HG03432 (cell line): Measurements from ENCODE around the gene DBF4B.

ENCODE experiments used
- ATAC-seq: cut with Tn5 transposase; IDR thresholded peaks from one replicate; pipeline ENCODE4 v1.9.1; 2021; ENCODE audit warnings: mild to moderate bottlenecking, moderate library complexity; ENCODE audit not compliant: unreplicated experiment

The DBF4B gene

DNA sequence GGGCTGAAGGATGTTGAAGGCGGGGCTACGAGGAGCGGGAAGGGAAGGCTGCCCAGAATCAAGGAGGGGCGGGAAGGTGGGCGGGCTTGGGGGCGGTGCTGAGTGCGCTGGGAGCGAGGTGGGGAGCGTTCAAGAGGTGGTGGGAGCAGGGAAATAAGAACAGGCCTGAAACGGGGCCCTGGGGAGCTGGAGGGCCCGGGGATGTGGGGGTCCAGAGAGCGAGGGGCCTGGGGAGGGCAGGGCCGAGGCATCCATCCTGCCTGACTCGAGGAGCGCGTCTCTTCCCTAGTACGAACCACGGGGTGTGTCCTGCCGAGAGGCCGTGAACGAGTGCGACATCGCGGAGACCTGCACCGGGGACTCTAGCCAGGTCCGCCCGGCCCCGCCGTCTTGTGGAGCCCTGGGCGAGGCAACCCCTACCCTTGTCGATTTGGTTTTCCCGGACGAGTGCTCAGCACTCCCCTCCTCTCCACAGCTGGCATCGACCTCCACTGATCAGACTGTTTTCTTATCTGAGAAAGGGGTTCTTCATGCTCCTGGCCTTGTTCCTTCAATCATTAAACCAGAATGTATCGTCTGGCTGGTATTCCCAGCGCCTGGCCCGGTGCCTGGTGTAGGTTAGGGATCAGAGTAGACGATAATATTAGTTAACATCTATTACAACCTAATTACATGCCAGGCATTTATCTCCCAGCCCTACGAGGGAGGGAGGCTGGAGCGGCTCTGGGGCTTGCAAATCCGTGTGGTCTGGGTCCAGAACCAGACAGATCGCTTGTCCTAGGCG is 67.6 kb downstream of the DBF4B start:
- ATAC-seq: no peak

- ATAC-seq: no peak
Observed at GRCh38 chr17:44776628-44777393, 68.3 kb downstream of the DBF4B start.

GRCh38 chr17:44777394-44778348 is 69.2 kb downstream of the DBF4B start:
- ATAC-seq: no peak

DNA sequence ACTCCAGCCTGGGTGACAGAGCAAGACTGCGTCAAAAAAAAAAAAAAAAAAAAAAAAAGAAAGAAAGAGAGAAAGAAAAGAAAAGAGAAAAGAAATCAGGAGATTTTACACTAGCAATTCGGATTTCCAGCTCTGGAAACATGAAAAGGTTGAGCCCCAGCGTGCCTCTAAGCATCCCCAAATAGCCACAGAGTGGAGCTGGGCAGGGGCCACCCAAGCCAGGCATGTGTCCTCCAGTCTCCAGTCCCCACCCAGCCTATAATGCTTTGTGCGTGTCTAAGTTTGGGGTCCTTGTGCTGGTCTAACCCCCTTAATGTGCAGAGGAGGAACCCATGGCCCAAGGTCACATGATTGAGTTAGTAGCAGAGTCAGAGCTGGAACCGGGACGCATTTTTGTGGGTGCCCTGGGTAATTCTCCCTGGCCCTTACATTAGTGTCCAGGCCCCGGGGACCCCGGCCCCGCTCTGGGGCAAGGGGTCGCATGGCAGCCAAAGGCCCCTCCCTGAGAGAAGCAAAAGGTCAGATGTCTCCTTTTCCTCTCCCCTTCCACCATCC is 70.3 kb downstream of the DBF4B start:
- no peak for ATAC-seq

- ATAC-seq: no peak
Observed at GRCh38 chr17:44779211-44780025, 71.0 kb downstream of the DBF4B start.

- no peak for ATAC-seq
Observed at GRCh38 chr17:44780161-44780560, 71.7 kb downstream of the DBF4B start.

GRCh38 chr17:44780845-44781480 is 72.5 kb downstream of the DBF4B start:
- no peak for ATAC-seq

- ATAC-seq: no peak
Observed at GRCh38 chr17:44781551-44782325, 73.3 kb downstream of the DBF4B start.

DNA sequence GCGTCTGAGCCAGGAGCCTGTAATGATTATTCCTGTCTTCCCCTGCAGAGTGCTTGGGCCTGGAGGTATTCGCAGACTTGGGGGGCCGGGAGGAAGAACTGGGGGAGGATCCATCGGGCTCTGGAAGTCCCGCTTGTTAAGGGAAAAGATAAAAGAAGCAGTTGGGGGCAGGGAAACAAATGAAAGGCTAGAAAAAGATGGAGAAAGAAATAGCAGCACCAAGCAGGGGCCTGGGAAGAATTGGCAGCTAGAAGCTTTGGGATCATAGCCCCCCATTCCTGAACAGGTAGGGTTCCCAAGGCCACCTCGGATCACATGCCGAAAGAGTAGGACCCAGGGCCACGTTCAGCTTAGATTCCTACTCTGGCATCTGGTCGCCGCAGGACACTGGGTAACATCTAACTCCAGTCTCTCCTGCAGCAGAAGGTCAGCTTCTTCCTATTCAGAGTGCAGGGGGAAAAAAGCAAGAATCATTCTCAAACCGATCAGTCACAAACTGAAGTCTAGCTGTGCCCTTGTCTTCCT is 73.9 kb downstream of the DBF4B start:
- ATAC-seq: no peak

GRCh38 chr17:44785921-44786320 is 77.5 kb downstream of the DBF4B start:
- ATAC-seq: no peak

DNA sequence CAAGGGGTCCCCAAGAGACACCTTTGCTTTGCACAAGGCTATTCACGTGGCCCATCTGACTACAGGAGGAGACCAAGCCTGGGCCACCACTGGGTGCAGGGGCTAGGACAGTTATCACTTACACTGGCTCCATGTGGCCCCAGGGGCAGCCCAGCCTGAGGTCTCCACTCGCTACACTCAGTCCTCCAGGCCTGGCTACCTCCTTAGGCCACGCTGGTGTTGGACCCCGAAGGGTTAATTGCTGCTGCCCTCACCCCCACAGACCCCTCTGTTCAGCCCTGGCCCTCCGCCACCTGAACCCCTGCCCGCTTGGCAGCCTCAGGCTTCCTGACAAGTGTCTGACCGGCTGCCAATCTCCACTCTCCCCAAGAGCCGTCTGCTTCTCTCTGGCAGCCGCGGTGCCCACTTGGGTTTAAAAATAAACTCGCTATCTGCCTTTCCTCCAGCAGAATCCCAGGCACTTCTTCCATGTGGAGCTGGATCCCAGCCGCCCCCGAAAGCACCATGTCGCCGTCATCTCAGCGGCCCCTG is 78.2 kb downstream of the DBF4B start:
- ATAC-seq: no peak

GRCh38 chr17:44787271-44787940 is 78.9 kb downstream of the DBF4B start:
- ATAC-seq: no peak

DNA sequence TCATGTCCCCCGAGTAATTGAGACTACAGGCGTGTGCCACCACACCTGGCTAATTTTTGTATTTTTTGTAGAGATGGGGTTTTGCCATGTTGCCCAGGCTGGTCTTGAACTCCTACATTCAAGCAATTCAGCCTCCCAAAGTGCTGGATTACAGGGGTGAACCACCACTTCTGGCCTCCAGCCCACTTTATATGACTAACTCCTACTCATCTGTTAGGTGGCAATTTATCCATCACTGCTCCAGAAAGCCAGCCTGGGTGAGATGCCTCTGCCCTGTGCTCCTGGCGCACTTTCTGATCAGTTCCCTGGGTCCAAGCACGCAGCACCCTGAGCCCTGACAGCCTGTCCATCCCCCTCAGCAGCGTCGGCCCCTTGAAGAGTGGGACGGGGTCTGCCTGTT is 79.7 kb downstream of the DBF4B start:
- ATAC-seq: no peak

DNA sequence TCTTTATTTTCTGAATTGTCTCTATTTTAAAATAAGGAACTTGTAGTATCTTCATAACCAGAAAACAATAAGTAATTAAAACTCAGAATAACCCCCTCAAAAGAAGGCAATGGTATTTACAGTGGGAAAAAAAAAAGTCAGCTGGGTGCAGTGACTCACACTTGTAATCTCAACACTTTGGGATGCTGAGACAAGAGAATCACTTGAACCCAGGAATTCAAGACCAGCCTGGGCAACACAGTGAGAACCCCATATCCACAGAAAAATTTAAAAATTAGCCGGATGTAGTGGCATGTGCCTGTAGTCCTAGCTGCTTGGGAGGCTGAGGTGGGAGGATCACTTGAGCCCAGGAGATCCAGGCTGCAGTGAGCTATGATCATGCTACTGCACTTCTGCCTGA is 83.8 kb downstream of the DBF4B start:
- ATAC-seq: no peak

DNA sequence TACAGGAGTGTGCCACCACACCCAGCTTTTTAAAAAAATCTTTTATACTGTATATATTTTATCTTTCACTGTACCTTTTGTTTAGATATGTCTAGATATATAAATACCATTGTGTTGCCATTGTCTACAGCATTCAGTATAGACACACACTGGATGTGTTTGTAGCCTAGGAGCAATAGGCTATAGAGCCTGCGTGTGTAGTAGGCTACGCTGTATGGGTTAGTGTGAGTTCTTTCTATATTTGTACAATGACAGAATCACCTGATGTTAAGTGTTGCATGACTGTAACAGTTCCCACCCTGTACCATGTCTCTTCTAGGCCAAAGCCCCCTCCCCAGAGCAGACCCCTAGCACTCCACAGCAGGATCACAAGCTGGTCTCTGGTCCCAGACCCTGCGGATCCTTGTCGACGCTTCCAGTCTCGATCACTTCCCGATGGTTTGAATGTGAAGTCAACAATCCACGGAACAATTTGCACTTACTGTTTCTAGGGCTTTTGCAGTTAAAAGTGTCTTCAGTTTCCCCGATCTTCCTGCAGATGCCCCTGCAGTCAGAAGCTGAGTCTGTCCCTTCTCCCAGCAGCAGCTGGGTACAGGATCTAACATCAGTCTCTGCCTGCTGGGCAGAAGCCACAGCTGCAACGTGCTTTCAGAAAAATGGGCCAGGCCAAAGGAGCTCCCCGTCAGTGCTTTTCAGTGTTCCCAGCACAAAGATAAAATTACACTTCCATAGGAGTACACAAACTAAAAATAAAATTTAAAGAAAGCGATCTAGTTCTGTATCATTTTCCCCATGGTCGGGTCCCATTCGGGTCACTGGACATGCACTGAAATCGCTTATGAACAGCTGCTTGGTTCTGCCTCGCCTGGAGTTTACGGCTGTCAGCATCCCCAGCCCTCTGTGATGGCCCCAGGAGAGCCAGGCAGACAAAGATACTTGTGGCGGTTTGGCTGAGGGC is 85.7 kb downstream of the DBF4B start:
- no peak for ATAC-seq

GRCh38 chr17:44794851-44795413 is 86.5 kb downstream of the DBF4B start:
- ATAC-seq: no peak
